Ovary (tissue), 3 donors: ENCODE data around the gene GJD3.

Source experiments
- CTCF ChIP-seq, 3 donors: fragments of 450-650 bp in 2 of 3; fragments of 200-600 bp in 1 of 3; IDR thresholded peaks; one replicate each; pipeline versions ENCODE4 v1.5.1 to v1.8.0; 2016 to 2022; ENCODE audit warnings: antibody characterized with exemption in 3 of 3, mild to moderate bottlenecking in 1 of 3
- EP300 ChIP-seq: sonication (generic); formaldehyde crosslinking; IDR thresholded peaks from one replicate; pipeline ENCODE4 v1.6.1; 2017; ENCODE audit warnings: antibody characterized with exemption
- POLR2A ChIP-seq: fragments of 450-650 bp; IDR thresholded peaks from one replicate; pipeline ENCODE4 v1.6.1; 2017; ENCODE audit warnings: antibody characterized with exemption, mild to moderate bottlenecking, moderate library complexity
- donor health status: DM: no; HTN: no; CAD: no.

- TF ChIP-seq CTCF (IDR thresholded peaks at IDR 0.05) = no peak
- no peak for TF ChIP-seq POLR2A
- TF ChIP-seq EP300 = no peak
Observed at GRCh38 chr17:40317345-40317873, 47.1 kb downstream of the GJD3 start.
